HUES6 (cell line): ENCODE results near the gene MYB.

Experiments
- H3K27ac ChIP-seq: 2 replicates; pipeline ENCODE4 v1.7.0; 2013; ENCODE audit warnings: low read depth, mild to moderate bottlenecking, low read length, inconsistent platforms
- H3K27me3 ChIP-seq: 2 replicates; pipeline ENCODE4 v1.6.1; 2013; ENCODE audit warnings: low read length; ENCODE audit not compliant: control insufficient read depth, insufficient read depth
- H3K36me3 ChIP-seq: 2 replicates; pipeline ENCODE4 v1.6.1; 2013; ENCODE audit warnings: low read length; ENCODE audit not compliant: control insufficient read depth, insufficient read depth
- H3K4me1 ChIP-seq: 2 replicates; pipeline ENCODE4 v1.6.1; 2013; ENCODE audit warnings: low read length; ENCODE audit not compliant: control insufficient read depth, insufficient read depth
- H3K4me3 ChIP-seq: 2 replicates; pipeline ENCODE4 v1.5.1; 2013; ENCODE audit warnings: low read depth, low read length
- H3K9ac ChIP-seq: one replicate; pipeline ENCODE4 v1.6.1; 2013; ENCODE audit warnings: mild to moderate bottlenecking, low read length
- H3K9me3 ChIP-seq: 2 replicates; pipeline ENCODE4 v1.6.1; 2013; ENCODE audit warnings: low read depth, low read length; ENCODE audit not compliant: control insufficient read depth, insufficient read depth

Gene MYB

GRCh38 chr6:135267085-135267484 lies 86.0 kb downstream of the MYB start:
- H3K36me3 ChIP-seq, result no peaks in the 10 kb centered on the region
- H3K4me1 ChIP-seq, result peaks cover 16% of the 10 kb centered on the region
- no peaks in the 10 kb centered on the region for H3K9me3 ChIP-seq
- no peak overlapping the region for H3K9ac ChIP-seq
- no peak overlapping the region for H3K4me3 ChIP-seq
- no peak overlapping the region for H3K27ac ChIP-seq
- H3K27me3 ChIP-seq, result no peaks in the 10 kb centered on the region

- H3K9ac ChIP-seq, result no peak overlapping the region
- H3K4me3 ChIP-seq, result no peak overlapping the region
- no peaks in the 10 kb centered on the region for H3K27me3 ChIP-seq
- no peaks in the 10 kb centered on the region for H3K9me3 ChIP-seq
- H3K27ac ChIP-seq, result no peak overlapping the region
- H3K4me1 ChIP-seq, result peaks cover 16% of the 10 kb centered on the region
- H3K36me3 ChIP-seq, result no peaks in the 10 kb centered on the region
These were observed 87.2 kb downstream of the MYB start for GRCh38 chr6:135268263-135268662.

GRCh38 chr6:135268740-135269139 lies 87.6 kb downstream of the MYB start:
- Histone ChIP-seq H3K4me3 (no peak overlapping the region), H3K27me3 (no peaks in the 10 kb centered on the region), H3K4me1 (peaks cover 16% of the 10 kb centered on the region), H3K9me3 (no peaks in the 10 kb centered on the region), H3K36me3 (no peaks in the 10 kb centered on the region), H3K27ac (no peak overlapping the region), H3K9ac (no peak overlapping the region)
